GM19238 (cell line): ENCODE results near the gene MED23.
"Not testable (repeated sequence)": the region's sequence is repeated elsewhere in the genome, so short reads cannot be mapped to it uniquely, and the experiment has no call there.

Experiments used
- DNase-seq: peaks from one replicate; pipeline ENCODE4 v3.0.0; 2011; ENCODE audit warnings: low spot score; ENCODE audit not compliant: insufficient read length

Gene MED23

DNA sequence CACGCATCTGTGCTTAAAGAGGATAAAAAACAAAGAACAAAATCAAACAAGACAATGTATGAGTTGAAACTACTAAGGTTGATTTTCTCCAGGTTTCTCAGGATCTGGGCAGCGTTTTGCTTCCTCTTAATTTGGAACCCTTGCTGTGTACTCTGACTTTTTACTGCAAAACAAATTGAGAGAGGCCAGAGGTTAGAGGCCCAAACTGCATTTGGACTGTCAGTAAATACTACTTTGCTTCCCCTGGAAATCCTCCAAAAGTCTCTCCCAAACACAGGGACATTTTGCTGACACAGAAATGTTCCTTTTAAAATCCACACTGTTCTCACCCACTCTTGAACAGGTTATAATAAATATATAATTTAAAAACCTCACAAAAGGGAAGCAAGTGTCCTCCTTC is 53.9 kb downstream of the MED23 start:
- no peak for DNase-seq

DNA sequence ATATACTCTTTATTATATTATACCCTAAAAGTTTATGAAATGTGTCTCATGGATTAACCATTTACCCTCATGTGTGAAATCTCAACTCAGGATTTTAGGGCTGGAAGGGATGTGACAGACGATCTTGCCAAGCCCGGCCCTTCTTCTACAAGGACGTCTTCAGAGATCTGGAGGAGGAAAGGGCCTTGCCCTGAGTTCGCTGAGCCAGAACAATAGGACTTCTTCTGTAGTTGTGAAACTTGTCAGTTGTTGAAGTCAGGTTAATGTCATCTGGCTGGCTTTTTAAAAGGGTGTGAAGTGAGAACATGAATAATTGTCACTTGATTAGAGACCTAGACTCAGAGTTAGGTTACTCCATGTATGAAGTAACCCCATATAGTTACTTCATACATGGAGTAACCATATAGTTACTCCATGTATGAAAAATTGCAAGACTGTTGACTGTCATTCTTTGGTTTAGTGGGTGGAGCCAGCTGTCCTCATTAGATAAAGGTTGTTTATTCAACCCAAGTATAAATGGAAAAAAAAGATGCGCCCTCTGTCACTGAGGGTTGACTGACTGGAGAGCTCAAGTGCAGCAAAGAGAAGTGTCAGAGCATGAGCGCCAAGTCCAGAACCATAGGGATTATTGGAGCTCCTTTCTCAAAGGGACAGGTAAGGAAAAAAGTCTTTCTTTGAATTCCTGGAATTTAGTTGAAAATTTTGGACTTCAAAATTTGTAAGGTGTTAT is 55.2 kb downstream of the MED23 start, which contains the start of gene ARG1:
Gene ARG1 (plus strand): TSS at position 541 of the 730 bp plus-strand sequence. CDS start 57 bp downstream, at position 598.
- no peak for DNase-seq

DNA sequence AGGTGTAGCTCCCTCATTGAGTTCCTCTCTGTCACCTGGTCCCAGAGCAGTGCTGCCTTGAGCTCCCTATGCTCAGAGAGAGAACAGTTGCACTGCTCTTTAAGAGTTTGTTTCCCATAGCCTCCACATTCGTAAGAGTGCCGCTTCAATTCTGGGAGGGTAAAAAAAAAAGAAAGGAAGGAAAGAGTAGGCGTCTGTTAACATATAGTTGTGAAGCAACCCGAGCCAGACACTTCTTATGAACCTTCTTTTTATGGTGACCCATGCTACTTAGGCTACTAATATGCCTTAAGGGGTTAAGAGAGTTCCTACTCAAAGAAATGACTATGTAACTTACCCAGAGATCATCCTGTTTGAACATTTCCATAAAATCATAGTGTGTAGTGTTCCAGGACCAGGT is 59.3 kb downstream of the MED23 start:
- DNase-seq: no peak

DNA sequence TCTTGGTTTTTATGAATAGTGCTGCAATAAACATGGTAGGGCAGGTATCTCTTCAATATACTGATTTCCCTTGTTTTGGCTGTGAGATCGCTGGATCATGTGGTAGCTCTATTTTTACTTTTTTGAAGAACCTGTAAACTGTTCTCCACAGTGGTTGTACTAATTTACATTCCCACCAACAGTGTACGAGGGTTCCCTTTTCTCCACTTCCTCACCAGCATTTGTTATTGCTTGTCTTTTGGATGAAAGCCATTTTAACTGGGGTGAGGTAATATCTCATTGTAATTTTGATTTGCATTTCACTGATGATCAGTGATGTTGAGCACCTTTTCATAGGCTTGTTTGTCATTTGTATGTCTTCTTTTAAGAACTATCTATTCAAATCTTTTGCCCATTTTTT is 63.0 kb downstream of the MED23 start:
- DNase-seq: no peak

DNA sequence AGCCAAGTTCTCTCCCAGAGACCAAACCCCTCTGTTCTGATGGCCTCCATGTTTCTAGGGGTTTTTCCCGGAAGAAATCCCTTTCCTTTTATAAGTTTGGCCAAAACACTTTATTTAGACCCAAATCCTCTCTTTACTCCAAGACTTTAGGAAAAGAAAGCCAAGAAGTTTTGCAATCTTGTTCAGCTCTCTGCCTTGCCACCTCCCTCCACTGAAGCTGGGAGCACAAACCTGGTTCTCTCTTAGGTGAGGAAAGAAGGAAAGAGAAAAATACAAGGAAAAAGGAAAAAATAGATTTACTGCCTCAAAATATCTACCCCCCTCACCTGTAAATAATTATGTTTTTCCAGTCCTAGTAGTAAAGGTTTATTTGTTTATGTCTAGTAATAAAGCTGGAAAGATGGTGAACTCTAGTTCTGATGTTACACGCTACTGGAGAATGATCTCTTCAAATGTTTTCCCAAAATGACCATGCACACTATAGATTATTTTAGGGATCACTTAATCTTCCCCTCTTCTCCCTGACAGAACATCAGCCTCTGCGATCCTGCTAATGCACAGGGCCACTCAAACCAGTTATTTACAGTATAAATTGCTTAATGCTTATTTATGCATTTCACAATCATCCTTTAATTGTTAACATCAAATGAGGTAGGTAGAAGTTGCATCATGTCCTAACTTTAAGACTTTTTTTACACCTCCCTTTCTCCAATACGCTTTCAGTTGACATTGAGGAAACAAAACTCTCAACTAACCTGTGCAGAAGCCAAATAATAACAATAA is 65.9 kb downstream of the MED23 start:
- no peak for DNase-seq

DNA sequence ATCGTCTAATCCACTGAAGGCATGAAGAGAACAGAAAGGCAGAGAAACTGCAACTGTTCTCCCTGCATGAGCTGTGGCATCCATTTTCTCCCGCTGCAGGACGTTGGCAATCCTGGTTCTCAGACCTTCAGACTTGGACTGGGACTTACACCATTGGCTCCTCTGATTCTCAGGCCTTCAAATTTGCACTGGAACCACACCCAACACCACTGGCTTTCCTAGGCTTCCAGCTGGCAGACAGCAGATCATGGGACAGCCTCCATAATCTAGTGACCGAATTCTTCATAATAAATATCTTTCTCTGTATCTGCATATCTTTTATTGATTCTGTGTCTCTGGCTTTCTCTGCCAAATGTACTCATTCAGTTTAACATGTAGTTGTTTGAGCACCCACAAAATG is 69.1 kb downstream of the MED23 start:
- DNase-seq: no peak

DNA sequence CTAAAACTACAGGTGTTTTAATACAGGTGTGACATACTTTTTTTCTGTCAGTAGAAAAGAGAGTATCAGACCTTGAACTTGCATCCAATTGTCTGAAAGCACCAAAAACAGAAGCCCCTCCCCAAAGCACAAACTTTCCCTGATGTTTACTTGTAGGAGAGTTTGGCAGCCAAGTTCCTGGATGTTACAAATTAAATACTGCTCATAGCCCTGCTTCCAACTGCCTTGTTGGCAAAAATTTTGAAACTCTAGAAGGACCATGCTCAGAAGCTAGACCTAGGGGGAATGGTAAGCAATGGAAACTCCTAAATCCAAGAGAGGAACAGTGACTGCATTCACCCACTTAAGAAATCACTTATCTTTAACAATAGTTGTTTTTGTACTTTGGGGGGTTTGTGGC is 72.0 kb downstream of the MED23 start:
- DNase-seq: no peak

DNA sequence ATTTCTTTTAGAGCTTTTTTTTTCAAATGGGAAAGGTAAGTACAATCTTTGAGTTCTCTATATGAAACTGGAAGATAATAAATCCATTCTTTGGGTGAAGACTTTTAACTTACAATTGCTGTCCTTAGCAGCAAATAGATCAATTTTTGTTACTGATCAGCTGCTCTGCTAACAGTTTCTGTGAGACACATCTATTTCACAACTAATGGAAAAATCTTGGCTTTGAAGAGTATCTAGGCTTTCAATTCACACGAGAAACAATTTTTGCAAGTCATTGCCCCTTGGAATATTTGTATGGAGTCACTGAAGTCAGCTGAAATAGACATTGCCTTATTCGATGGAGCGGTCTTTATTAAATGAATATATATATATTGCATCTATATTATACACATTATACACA is 75.5 kb downstream of the MED23 start:
- no peak for DNase-seq

DNA sequence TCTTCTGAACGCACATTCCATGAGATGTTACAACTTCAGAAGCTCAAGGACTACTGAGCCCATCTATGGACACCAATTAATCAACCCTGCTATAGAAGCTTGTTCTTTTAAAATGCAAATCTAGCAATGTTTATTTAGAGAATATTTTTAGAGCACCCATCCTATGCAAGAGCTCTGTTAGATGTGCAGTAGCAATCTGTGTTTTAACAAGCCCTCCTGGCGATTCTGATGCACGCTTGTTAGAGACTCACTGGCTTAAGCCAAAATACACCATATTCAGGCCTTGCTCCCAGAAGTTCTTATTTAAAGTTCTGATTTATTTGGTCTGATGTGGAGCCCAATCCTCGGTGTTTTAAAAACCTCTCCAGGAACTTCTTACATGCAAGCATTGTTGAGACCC is 76.1 kb downstream of the MED23 start:
- DNase-seq: no peak

DNA sequence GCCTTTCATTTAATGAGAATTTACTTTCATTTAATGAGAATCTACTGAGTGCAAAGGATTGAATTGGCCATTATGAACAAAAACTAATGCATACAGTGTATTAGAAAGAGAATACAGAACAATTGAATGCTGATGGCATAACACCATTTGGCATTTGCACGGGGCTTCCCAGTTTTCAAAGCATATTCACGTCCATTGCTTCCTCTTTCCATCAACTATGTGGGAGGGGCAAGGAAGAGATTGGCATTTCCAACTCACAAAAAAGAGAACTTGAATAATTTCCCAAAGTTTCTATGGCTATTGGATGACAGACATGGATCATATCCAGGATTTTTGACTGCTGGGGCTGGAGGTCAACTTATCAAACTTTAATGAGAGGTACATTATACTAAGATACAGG is 78.2 kb downstream of the MED23 start:
- DNase-seq: no peak

DNA sequence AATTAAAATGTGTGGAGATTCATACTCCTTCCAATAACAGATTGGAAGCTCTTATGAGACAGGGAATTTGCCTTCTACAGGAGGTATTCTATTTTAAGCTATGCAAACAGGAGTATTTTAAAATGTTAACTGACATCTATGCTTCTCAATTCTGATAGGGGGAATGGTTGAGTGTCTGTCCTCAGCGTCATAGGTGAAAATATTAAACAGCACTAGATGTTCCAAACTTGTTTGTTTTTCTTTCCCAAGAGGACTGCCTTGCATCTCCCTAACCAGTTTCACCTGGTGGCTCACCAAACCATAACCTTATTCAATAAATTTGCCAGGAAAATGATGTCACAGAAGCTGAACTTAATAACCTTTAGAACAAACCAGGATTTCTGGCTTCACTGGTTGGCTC is 79.6 kb downstream of the MED23 start:
- no peak for DNase-seq

DNA sequence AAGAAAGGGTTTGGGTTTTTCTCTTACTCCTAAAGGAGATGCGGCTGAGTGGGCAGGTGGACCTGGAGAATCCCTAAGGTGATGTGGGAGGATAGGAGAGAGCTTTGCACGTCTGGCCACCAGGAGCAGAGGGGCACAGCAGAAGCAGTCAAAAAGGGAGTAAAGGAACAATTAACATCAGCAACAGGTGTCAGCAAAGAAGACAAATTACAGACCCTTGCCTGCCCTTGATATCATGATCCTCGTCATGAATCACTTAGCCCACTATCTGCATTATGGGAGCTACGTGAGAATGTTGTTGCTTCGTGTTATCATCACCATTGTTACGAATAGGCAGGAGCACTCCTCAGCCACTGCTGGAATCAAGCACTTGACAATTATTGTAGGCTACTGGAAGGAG is 80.6 kb downstream of the MED23 start:
- DNase-seq: no peak

DNA sequence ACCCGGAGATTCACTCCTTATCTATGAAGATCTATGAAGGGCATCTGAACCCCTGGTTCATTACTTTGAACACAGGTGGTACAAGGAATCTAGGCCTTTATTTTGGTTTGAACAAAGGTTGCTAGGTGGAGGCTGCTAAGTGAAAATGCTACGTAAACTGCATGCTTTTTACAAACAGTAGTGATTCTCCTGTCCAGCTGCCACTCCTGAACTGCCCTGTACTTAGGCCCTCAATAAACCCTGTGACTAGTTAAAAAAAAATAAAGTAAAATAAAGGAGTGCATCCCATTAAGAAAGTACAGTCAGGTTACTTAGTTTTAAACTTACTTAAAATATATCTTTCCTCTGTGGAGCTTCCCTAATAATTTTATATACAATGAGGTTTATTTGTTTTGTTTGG is 82.7 kb downstream of the MED23 start:
- DNase-seq: no peak

DNA sequence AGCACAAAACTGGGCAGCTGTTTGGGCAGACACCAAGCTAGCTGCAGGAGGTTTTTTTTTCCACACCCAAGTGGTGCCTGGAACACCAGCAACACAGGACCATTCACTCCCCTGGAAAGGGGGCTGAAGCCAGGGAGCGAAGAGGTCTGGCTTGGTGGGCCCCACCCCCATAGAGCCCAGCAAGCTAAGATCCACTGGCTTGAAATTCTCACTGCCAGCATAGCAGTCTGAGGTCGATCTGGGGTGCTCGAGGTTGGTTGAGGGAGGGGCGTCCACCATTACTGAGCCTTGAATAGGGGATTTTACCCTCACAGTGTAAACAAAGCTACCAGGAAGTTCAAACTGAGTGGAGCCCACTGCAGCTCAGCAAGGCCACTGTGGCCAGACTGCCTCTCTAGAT is 89.4 kb downstream of the MED23 start:
- not testable (repeated sequence) for DNase-seq

DNA sequence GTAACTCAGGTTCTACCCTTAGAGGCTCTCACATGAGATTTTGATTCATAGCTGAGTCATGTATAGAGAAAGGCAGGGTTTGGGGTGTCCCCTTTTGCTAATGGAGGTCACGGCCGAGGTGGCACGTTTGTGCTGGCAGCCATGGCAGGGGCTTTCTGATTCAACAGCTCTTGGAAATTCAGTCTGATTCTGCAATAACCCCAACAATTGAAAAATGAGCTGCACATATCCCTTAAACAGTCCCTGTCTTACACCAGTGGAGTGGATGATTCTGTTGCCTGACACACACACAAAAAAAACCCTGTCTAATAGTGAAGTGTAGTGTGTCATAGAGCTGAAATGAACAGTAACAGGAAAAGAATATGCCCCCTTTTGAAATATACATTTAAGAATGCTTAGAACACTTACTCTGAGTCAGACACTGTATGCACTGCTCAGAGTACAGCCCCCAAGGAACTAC is 95.4 kb downstream of the MED23 start:
- DNase-seq: no peak

DNA sequence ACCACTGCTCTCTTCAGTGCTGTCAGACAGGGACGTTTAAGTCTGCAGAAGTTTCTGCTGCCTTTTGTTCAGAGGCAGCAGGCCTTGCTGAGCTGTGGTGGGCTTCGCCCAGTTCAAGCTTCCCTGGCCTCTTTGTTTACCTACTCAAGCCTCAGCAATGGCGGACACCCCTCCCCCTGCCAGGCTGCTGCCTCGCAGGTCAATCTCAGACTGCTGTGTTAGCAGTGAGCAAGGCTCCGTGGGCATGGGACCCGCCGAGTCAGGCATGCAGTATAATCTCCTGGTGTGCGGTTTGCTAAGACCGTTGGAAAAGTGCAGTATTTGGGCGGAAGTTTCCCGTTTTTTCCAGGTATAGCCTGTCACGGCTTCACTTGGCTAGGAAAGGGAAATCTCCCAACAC is 96.4 kb downstream of the MED23 start:
- DNase-seq: not testable (repeated sequence)

DNA sequence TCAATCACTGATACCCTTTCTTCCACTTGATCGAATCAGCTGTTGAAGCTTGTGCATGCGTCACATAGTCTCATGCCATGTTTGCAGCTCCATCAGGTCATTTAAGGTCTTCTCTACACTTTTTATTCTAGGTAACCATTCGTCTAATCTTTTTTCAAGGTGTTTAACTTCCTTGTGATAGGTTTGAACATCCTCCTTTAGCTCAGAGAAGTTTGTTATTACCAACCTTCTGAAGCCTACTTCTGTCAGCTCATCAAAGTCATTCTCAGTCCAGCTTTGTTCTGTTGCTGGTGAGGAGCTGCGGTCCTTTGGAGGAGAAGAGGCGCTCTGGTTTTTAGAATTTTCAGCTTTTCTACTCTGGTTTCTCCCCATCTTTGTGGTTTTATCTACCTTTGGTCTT is 97.1 kb downstream of the MED23 start:
- not testable (repeated sequence) for DNase-seq

DNA sequence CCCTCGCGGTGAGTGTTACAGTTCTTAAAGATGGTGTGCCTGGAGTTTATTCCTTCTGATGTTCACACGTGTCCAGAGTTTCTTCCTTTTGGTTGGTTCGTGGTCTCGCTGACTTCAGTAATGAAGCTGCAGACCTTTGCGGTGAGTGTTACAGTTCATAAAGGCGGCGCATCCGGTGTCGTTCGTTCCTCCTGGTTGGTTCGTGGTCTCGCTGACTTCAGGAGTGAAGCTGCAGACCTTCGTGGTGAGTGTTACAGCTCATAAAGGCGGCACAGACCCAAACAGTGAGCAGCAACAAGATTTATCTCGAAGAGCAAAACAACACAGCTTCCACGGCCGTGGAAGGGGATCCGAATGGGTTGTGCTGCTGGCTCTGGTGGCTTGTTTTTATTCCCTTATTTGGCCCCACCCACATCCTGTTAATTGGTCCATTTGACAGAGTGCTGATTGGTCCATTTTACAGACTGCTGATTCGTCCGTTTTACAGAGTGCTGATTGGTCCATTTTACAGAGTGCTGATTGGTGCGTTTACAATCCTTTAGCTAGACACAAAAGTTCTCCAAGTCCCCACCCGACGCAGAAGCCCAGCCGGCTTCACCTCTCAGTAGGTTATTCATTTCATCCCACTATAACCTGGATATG is 103.2 kb downstream of the MED23 start:
- DNase-seq: no peak

DNA sequence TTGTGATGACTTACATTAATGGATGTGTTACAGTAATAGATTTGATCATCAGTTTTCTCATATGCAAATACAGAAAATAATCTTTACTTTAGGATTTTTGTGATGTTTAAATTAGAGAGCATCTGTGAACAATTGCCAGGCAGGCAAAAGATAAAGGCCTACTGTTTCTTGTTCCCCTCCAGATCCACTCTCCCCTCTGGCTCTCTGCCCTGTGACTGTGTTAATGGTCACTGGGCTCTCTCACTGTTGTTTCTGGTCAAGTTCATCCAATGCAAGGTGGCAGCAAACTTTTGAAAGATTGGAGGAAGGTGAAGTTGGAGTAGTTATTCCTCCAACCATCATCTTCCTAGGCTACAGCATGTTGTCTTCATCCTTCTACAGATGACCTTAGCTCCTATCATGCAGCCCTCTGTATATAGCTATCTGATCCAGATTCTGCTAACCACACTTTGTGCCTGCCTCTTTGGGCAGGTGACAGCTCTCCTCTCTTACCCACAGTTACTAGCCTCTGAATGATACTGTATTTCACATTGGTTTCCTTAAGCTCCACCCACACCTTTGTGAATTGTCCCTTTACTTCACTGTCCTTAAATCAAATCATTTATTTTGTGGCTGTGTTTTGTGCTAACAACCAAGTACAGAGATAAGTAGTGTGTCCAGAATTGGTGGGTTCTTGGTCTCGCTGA is 103.9 kb downstream of the MED23 start:
- DNase-seq: no peak
